NT2/D1 (cell line): ENCODE measurements around the gene FRAS1.

Experiments used
- YY1 ChIP-seq: IDR thresholded peaks from 2 replicates; pipeline ENCODE4 v1.6.1; 2011; ENCODE audit not compliant: insufficient read length, insufficient read depth
- ZNF274 ChIP-seq: IDR thresholded peaks from 2 replicates; pipeline ENCODE4 v1.6.1; 2011; ENCODE audit warnings: mild to moderate bottlenecking, low read depth, low read length

GRCh38 chr4:78031417-78031950 lies 25.6 kb upstream of the FRAS1 start:
- TF ChIP-seq YY1 (no peak), ZNF274 (no peak)
